BJ (cell line): ENCODE results near the gene WNT7A. TPM values are rescaled to one million over a fixed set of nuclear protein-coding genes. Genes with fewer than 3 reads are reported as not detected.
"Not testable (repeated sequence)": the region's sequence is repeated elsewhere in the genome, so short reads cannot be mapped to it uniquely, and the experiment has no call there.

Source experiments
- CTCF ChIA-PET: fragments of 350-600 bp; formaldehyde crosslinking; extraction: SDS; loops from one replicate; lab custom pipeline; 2021; ENCODE audit warnings: antibody characterized with exemption, inconsistent platforms; lab: Yijun Ruan, JAX
- POLR2A ChIA-PET: fragments of 300-600 bp; sonication (Branson Sonifier 250); formaldehyde crosslinking; extraction: SDS; loops from one replicate; lab custom pipeline; 2021; ENCODE audit warnings: antibody characterized with exemption; lab: Charles Lee
- DNase-seq: peaks from one replicate; pipeline ENCODE4 v3.0.0-alpha.2; 2011; ENCODE audit warnings: low read depth
- H3K27me3 ChIP-seq: 2 replicates; pipeline ENCODE4 v1.6.0; 2011; ENCODE audit warnings: low read length; ENCODE audit not compliant: control insufficient read depth, insufficient read depth
- H3K36me3 ChIP-seq: 2 replicates; pipeline ENCODE4 v1.5.1; 2011; ENCODE audit warnings: low read length; ENCODE audit not compliant: control insufficient read depth, insufficient read depth
- H3K4me3 ChIP-seq: 2 replicates; pipeline ENCODE4 v1.5.1; 2011; ENCODE audit warnings: low read depth, mild to moderate bottlenecking, control low read depth, low read length
- polyA plus RNA-seq: library from polyadenylated mRNA; depleted of rRNA; stranded (reverse); fragments of >200 nt; gene quantifications from 2 replicates; pipeline ENCODE4 v1.2.3, GENCODE V29; 2011
- TF ChIP-seq, protein P1 (sequence below): IDR thresholded peaks from 2 replicates; pipeline ENCODE4 v1.5.1; 2011; ENCODE audit warnings: low read depth, mild to moderate bottlenecking, control low read depth, inconsistent platforms, low read length, moderate library complexity; ENCODE audit not compliant: insufficient read depth

The WNT7A gene
- polyA plus RNA-seq, 1 experiment, result not detected

GRCh38 chr3:13858768-13859520 lies 20.9 kb downstream of the WNT7A start:
- CTCF ChIA-PET, result no interaction called here
- no peak overlapping the region for H3K4me3 ChIP-seq
- no peaks in the 10 kb centered on the region for H3K36me3 ChIP-seq
- POLR2A ChIA-PET, result interaction anchor here (0.6 kb wide), 1 partner anchor 999 kb away, joined by 11 read pairs; no protein-coding TSS in a partner anchor
- no peaks in the 10 kb centered on the region for H3K27me3 ChIP-seq
- TF ChIP-seq, protein P1, sequence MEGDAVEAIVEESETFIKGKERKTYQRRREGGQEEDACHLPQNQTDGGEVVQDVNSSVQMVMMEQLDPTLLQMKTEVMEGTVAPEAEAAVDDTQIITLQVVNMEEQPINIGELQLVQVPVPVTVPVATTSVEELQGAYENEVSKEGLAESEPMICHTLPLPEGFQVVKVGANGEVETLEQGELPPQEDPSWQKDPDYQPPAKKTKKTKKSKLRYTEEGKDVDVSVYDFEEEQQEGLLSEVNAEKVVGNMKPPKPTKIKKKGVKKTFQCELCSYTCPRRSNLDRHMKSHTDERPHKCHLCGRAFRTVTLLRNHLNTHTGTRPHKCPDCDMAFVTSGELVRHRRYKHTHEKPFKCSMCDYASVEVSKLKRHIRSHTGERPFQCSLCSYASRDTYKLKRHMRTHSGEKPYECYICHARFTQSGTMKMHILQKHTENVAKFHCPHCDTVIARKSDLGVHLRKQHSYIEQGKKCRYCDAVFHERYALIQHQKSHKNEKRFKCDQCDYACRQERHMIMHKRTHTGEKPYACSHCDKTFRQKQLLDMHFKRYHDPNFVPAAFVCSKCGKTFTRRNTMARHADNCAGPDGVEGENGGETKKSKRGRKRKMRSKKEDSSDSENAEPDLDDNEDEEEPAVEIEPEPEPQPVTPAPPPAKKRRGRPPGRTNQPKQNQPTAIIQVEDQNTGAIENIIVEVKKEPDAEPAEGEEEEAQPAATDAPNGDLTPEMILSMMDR, result no peak
- no peak for DNase-seq

DNA sequence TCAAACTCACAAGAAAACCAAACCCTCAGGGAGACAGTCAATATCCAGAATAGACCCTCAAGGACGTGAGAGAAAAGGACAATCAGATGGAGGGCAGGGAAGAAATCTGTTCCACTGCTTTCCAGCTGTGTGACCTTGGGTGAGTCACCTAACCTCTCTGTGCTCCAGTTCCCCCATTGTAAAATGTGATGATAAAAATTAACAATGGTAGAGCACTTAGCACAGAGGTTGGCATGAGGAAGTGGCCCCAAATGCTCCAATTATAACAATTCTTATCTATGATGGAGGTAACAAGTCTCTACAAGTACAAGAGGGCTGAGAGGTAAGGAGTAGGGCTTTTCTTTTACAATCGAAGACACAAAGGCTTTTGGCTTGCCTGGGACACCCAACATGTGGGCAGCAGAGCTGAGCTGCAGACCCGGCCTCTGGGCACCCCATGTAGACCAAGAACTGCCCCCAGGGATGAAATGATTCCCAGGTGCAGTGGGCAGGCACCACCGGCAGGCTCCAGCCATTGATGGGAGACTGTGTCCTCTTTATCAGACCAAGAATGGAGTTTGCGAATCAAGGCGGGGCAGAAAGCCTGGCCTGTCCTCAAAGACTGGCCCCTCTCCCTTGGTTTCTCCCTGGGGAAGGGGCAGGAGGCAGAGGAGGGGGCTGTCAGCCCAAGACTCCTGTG lies 22.0 kb downstream of the WNT7A start:
- ChIA-PET CTCF (no interaction called here), POLR2A (no interaction called here)

DNA sequence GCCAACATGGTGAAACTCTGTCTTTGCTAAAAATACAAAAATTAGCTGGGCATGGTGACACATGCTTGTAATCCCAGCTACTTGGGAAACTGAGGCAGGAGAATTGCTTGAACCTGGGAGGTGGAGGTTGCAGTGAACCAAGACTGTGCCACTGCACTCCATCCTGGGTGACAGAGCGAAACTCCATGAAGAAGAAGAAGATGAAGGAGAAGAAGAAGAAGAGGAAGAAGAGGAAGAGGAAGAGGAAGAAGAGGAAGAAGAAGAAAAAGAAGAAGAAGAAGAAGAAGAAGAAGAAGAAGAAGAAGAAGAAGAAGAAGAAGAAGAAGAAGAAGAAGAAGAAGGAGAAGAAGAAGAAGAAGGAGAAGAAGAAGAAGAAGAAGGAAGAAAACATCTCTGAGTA lies 23.2 kb downstream of the WNT7A start:
- H3K27me3 ChIP-seq, H3K36me3 ChIP-seq, POLR2A ChIA-PET, H3K4me3 ChIP-seq, DNase-seq, CTCF ChIA-PET: not testable (repeated sequence)

More for the DNA sequence above, 22.0 kb downstream of the WNT7A start:
- TF ChIP-seq, protein P1, result no peak
- no peak for DNase-seq
- no peaks in the 10 kb centered on the region for H3K36me3 ChIP-seq
- H3K27me3 ChIP-seq, result no peaks in the 10 kb centered on the region
- no peak overlapping the region for H3K4me3 ChIP-seq

- no peak for DNase-seq
- H3K4me3 ChIP-seq, result no peak overlapping the region
- no peaks in the 10 kb centered on the region for H3K36me3 ChIP-seq
- no peaks in the 10 kb centered on the region for H3K27me3 ChIP-seq
- ChIA-PET CTCF (no interaction called here), POLR2A (no interaction called here)
- TF ChIP-seq, protein P1, result no peak
These were observed 23.9 kb downstream of the WNT7A start for GRCh38 chr3:13856006-13856405.

DNA sequence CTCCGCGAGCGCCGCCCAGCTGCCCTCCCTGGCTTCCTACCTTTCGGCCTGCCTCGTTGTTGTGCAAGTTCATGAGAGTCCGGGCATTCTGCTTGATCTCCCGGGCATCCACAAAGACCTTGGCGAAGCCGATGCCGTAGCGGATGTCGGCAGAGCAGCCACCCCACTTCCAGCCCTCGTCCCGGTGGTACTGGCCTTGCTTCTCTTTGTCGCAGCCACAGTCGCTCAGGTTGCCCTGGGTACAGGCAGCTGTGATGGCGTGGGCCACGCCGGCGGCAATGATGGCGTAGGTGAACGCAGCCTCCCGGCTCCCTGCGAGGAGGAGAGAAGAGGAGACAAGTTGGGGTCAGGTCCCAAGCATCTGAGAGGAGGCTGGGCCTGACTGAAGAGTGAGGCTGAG lies 25.4 kb downstream of the WNT7A start:
- no peaks in the 10 kb centered on the region for H3K27me3 ChIP-seq
- POLR2A ChIA-PET, result no interaction called here
- DNase-seq, result no peak
- no peak overlapping the region for H3K4me3 ChIP-seq
- TF ChIP-seq, protein P1, result no peak
- no peaks in the 10 kb centered on the region for H3K36me3 ChIP-seq
- CTCF ChIA-PET, result no interaction called here
